OCI-LY1 (cell line): ENCODE results near the gene INPP4A.

Experiments used
- H2AFZ ChIP-seq: fragments of 200-600 bp; sonication (generic), shearing (Covaris generic); 2 replicates; pipeline ENCODE4 v1.6.0; 2014; ENCODE audit warnings: antibody characterized with exemption, mild to moderate bottlenecking, low read length
- H3F3A ChIP-seq: fragments of 200-600 bp; sonication (generic), shearing (Covaris generic); 2 replicates; pipeline ENCODE4 v1.6.0; 2014; ENCODE audit warnings: mild to moderate bottlenecking, antibody characterized with exemption, low read length, moderate library complexity; ENCODE audit not compliant: insufficient read depth
- H3K27ac ChIP-seq: fragments of 200-600 bp; sonication (generic); 2 replicates; pipeline ENCODE4 v1.5.1; 2014; ENCODE audit warnings: low read length, mixed run types, mild to moderate bottlenecking, low read depth; ENCODE audit not compliant: poor library complexity, severe bottlenecking
- H3K27me3 ChIP-seq: fragments of 200-600 bp; sonication (generic); 2 replicates; pipeline ENCODE4 v1.6.0; 2014; ENCODE audit warnings: antibody characterized with exemption, mild to moderate bottlenecking, low read length, moderate library complexity; ENCODE audit not compliant: insufficient read depth
- H3K36me3 ChIP-seq: fragments of 200-600 bp; sonication (generic); 2 replicates; pipeline ENCODE4 v1.6.1; 2014; ENCODE audit warnings: mild to moderate bottlenecking, antibody characterized with exemption, low read length, moderate library complexity, mixed read lengths; ENCODE audit not compliant: insufficient read depth
- H3K4me1 ChIP-seq: fragments of 200-600 bp; sonication (generic); 2 replicates; pipeline ENCODE4 v1.5.1; 2014; ENCODE audit warnings: mild to moderate bottlenecking, low read length, moderate library complexity; ENCODE audit not compliant: insufficient read depth, severe bottlenecking
- H3K4me2 ChIP-seq: fragments of 200-600 bp; sonication (generic), shearing (Covaris generic); 2 replicates; pipeline ENCODE4 v1.6.1; 2014; ENCODE audit warnings: low read length
- H3K4me3 ChIP-seq: fragments of 200-600 bp; sonication (generic); 2 replicates; pipeline ENCODE4 v1.5.1; 2014; ENCODE audit warnings: low read length, low read depth, mild to moderate bottlenecking, mixed read lengths; ENCODE audit not compliant: poor library complexity, severe bottlenecking
- H3K79me2 ChIP-seq: fragments of 200-600 bp; shearing (Covaris generic); 2 replicates; pipeline ENCODE4 v1.6.1; 2016; ENCODE audit warnings: mixed run types, low read length, mixed read lengths; ENCODE audit not compliant: insufficient read depth
- H3K9ac ChIP-seq: fragments of 200-600 bp; sonication (generic), shearing (Covaris generic); 2 replicates; pipeline ENCODE4 v1.6.1; 2014; ENCODE audit warnings: mild to moderate bottlenecking, low read length, mixed read lengths
- H3K9me2 ChIP-seq: fragments of 200-600 bp; sonication (generic), shearing (Covaris generic); 2 replicates; pipeline ENCODE4 v1.6.1; 2014; ENCODE audit warnings: low read depth, mild to moderate bottlenecking, low read length, mixed read lengths
- H3K9me3 ChIP-seq: fragments of 200-600 bp; shearing (Covaris generic); 2 replicates; pipeline ENCODE4 v1.6.1; 2014; ENCODE audit warnings: low read length, mixed read lengths
- H4K20me1 ChIP-seq: fragments of 200-600 bp; sonication (generic), shearing (Covaris generic); 2 replicates; pipeline ENCODE4 v1.6.0; 2016; ENCODE audit warnings: mild to moderate bottlenecking, low read length; ENCODE audit not compliant: insufficient read depth
- EZH2 ChIP-seq: fragments of 200-600 bp; sonication (generic), shearing (Covaris generic); IDR thresholded peaks from 2 replicates; pipeline ENCODE4 v1.8.0; 2017; ENCODE audit warnings: borderline replicate concordance, mixed run types, mild to moderate bottlenecking, antibody characterized with exemption, low read length, moderate library complexity, mixed read lengths
- TF ChIP-seq, protein P1 (sequence below): fragments of 200-600 bp; sonication (generic), shearing (Covaris generic); IDR thresholded peaks from 2 replicates; pipeline ENCODE4 v1.5.1; 2017; ENCODE audit warnings: mild to moderate bottlenecking, antibody characterized with exemption, low read length, moderate library complexity, mixed read lengths

Gene INPP4A

DNA sequence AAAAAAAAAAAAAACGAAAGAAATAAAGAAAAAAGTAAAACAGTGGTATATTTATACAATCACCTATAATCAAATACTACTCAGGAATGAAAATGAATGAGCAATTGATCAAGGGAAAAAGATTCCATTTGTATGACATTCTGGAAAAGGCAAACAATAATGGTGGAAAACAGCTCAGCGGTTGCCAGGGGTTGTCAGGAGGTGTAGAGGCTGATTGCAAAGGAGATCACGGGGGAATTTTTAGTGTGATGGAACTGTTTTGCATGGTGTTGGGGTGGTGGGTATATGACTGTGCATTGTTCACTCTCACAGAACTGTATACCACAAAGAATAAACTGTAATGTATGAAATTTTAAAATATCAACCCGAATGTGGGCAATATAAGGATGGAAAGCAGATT is 45.5 kb upstream of the INPP4A start:
- H3K27me3 ChIP-seq, result no peaks in the 10 kb centered on the region
- no peaks in the 10 kb centered on the region for H3K4me1 ChIP-seq
- no peaks in the 10 kb centered on the region for H4K20me1 ChIP-seq
- H3K9ac ChIP-seq, result no peak overlapping the region
- no peaks in the 10 kb centered on the region for H3K79me2 ChIP-seq
- H3K4me3 ChIP-seq, result no peak overlapping the region
- TF ChIP-seq EZH2, result no peak
- TF ChIP-seq, protein P1, sequence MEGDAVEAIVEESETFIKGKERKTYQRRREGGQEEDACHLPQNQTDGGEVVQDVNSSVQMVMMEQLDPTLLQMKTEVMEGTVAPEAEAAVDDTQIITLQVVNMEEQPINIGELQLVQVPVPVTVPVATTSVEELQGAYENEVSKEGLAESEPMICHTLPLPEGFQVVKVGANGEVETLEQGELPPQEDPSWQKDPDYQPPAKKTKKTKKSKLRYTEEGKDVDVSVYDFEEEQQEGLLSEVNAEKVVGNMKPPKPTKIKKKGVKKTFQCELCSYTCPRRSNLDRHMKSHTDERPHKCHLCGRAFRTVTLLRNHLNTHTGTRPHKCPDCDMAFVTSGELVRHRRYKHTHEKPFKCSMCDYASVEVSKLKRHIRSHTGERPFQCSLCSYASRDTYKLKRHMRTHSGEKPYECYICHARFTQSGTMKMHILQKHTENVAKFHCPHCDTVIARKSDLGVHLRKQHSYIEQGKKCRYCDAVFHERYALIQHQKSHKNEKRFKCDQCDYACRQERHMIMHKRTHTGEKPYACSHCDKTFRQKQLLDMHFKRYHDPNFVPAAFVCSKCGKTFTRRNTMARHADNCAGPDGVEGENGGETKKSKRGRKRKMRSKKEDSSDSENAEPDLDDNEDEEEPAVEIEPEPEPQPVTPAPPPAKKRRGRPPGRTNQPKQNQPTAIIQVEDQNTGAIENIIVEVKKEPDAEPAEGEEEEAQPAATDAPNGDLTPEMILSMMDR, result no peak
- H2AFZ ChIP-seq, result no peak overlapping the region
- H3K9me3 ChIP-seq, result no peaks in the 10 kb centered on the region
- H3K9me2 ChIP-seq, result no peaks in the 10 kb centered on the region
- H3K27ac ChIP-seq, result no peak overlapping the region
- no peaks in the 10 kb centered on the region for H3F3A ChIP-seq
- H3K36me3 ChIP-seq, result no peaks in the 10 kb centered on the region
- H3K4me2 ChIP-seq, result no peak overlapping the region

DNA sequence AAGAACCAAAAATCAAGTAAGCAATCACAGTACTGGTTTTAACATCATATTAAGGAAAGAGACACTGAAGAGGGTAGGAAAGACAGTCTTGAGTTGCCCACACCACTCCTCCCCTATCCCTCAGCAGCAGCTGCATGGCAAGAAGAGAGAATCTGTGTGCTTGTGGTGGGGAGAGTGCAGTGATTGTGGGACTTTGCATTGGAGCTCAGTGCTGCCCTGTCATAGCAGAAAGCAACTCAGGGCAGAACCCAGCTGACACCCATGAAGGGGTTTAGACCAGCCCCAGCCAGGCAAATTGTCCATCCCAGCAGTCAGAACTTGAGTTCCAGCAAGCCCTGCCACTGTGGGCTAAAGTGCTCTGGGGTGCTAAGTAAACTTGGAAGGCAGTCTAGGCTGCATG is 40.8 kb upstream of the INPP4A start:
- H3K9me3 ChIP-seq, result no peaks in the 10 kb centered on the region
- H3K27me3 ChIP-seq, result no peaks in the 10 kb centered on the region
- H3K4me3 ChIP-seq, result no peak overlapping the region
- H3K9ac ChIP-seq, result no peak overlapping the region
- H3K27ac ChIP-seq, result no peak overlapping the region
- no peak overlapping the region for H2AFZ ChIP-seq
- no peaks in the 10 kb centered on the region for H4K20me1 ChIP-seq
- no peak overlapping the region for H3K4me2 ChIP-seq
- H3K79me2 ChIP-seq, result no peaks in the 10 kb centered on the region
- no peaks in the 10 kb centered on the region for H3F3A ChIP-seq
- H3K4me1 ChIP-seq, result no peaks in the 10 kb centered on the region
- H3K9me2 ChIP-seq, result no peaks in the 10 kb centered on the region
- no peak for TF ChIP-seq EZH2
- TF ChIP-seq, protein P1, result no peak
- H3K36me3 ChIP-seq, result no peaks in the 10 kb centered on the region

DNA sequence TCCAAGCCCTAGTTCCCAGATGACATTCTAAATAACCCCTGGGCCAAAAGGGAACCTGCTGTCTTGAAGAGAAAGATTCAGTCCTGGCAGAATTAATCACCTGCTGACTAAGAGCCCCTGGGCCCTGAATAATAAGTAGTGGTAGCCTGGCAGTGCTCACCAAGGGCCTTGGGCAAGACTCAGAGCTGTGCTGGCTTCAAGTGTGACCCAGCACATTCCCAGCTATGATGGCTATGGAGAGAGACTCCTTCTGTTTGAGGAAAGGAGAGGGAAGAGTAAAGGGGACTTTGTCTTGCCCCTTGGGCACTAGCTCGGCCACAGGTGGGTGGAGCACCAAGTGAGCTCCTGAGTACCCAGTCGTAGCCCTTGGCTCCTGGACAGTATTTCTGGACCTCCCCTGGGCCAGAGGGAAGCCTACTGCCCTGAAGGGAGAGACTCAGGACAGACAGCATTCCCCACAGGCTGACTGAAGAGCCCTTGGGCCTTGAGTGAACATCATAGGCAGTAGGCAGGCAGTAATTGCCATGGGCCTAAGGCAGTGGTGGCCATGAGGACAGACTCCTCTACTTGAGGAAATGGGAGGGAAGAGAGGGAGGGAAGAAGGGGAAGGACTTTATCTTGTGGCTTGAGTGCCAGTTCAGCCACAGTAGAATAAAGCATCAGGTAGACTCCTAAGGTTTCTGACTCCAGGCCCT is 40.0 kb upstream of the INPP4A start:
- Histone ChIP-seq H3K9me3 (no peaks in the 10 kb centered on the region), H3F3A (no peaks in the 10 kb centered on the region), H3K4me2 (no peak overlapping the region), H3K27me3 (no peaks in the 10 kb centered on the region), H3K9me2 (no peaks in the 10 kb centered on the region), H4K20me1 (no peaks in the 10 kb centered on the region), H3K79me2 (no peaks in the 10 kb centered on the region), H3K4me3 (no peak overlapping the region), H3K27ac (no peak overlapping the region), H3K36me3 (no peaks in the 10 kb centered on the region), H3K9ac (no peak overlapping the region), H3K4me1 (no peaks in the 10 kb centered on the region), H2AFZ (no peak overlapping the region)
- TF ChIP-seq, protein P1, result no peak
- TF ChIP-seq EZH2, result no peak
